GM23338 (cell line): ENCODE data around the gene LEMD1. TPM values are rescaled to one million over a fixed set of nuclear protein-coding genes. Genes with fewer than 3 reads are reported as not detected.

ENCODE experiments used
- ATAC-seq: fragments of 200-7000 bp; cut with Tn5 transposase; 3 replicates; pipeline ENCODE4 v1.9.1; 2020
- DNase-seq: peaks from one replicate; pipeline ENCODE4 v3.0.0-alpha.2; 2015; ENCODE audit warnings: low spot score
- H2AFZ ChIP-seq: fragments of 200-600 bp; sonication (generic); 2 replicates; pipeline ENCODE4 v1.8.0; 2016; ENCODE audit warnings: antibody characterized with exemption, mild to moderate bottlenecking, moderate library complexity
- H3F3A ChIP-seq: fragments of 200-600 bp; sonication (generic); replicated peaks from 2 replicates; pipeline ENCODE4 v1.8.0; 2017; ENCODE audit warnings: antibody characterized with exemption, mixed run types, low read depth
- H3K27ac ChIP-seq: fragments of 200-600 bp; sonication (generic); 2 replicates; pipeline ENCODE4 v1.6.1; 2016; ENCODE audit warnings: low read depth
- H3K27me3 ChIP-seq: fragments of 200-600 bp; sonication (generic); 2 replicates; pipeline ENCODE4 v1.8.0; 2016; ENCODE audit warnings: mild to moderate bottlenecking, mixed run types, moderate library complexity; ENCODE audit not compliant: insufficient read depth
- H3K36me3 ChIP-seq: fragments of 200-600 bp; sonication (generic); 2 replicates; pipeline ENCODE4 v1.8.0; 2016; ENCODE audit warnings: mild to moderate bottlenecking; ENCODE audit not compliant: insufficient read depth
- H3K4me1 ChIP-seq: fragments of 200-600 bp; sonication (generic); 2 replicates; pipeline ENCODE4 v1.8.0; 2016; ENCODE audit warnings: mild to moderate bottlenecking, moderate library complexity; ENCODE audit not compliant: insufficient read depth
- H3K4me2 ChIP-seq: fragments of 200-600 bp; sonication (generic); 2 replicates; pipeline ENCODE4 v1.7.1; 2017; ENCODE audit warnings: mixed run types
- H3K4me3 ChIP-seq: fragments of 200-600 bp; sonication (generic); 2 replicates; pipeline ENCODE4 v1.6.1; 2016; ENCODE audit warnings: mixed run types
- H3K79me2 ChIP-seq: fragments of 200-600 bp; sonication (generic); replicated peaks from 2 replicates; pipeline ENCODE4 v1.8.0; 2017; ENCODE audit warnings: mild to moderate bottlenecking; ENCODE audit not compliant: insufficient read depth
- H3K9me2 ChIP-seq: fragments of 200-600 bp; sonication (generic); 2 replicates; pipeline ENCODE4 v1.8.0; 2017; ENCODE audit not compliant: insufficient read depth
- H4K20me1 ChIP-seq: fragments of 200-600 bp; sonication (generic); replicated peaks from 2 replicates; pipeline ENCODE4 v1.8.0; 2017; ENCODE audit warnings: mild to moderate bottlenecking; ENCODE audit not compliant: insufficient read depth
- H3K27ac Mint-ChIP-seq: 2 replicates; pipeline ENCODE4 v1.8.0; 2020; ENCODE audit warnings: inconsistent platforms, mild to moderate bottlenecking, moderate library complexity, mixed read lengths
- H3K27me3 Mint-ChIP-seq: 3 replicates; pipeline ENCODE4 v1.8.0; 2022; ENCODE audit warnings: low read depth, mild to moderate bottlenecking, moderate library complexity, mixed read lengths, inconsistent platforms; ENCODE audit not compliant: insufficient read depth, poor library complexity
- H3K36me3 Mint-ChIP-seq: 3 replicates; pipeline ENCODE4 v1.8.0; 2021; ENCODE audit warnings: low read depth, mild to moderate bottlenecking, inconsistent platforms, moderate library complexity, mixed read lengths
- H3K4me1 Mint-ChIP-seq: 3 replicates; pipeline ENCODE4 v1.8.0; 2020; ENCODE audit warnings: mild to moderate bottlenecking, inconsistent platforms, mixed read lengths
- H3K4me3 Mint-ChIP-seq: 3 replicates; pipeline ENCODE4 v1.8.0; 2021; ENCODE audit warnings: moderate library complexity, mild to moderate bottlenecking, inconsistent platforms, mixed read lengths
- H3K9me3 Mint-ChIP-seq: 3 replicates; pipeline ENCODE4 v1.8.0; 2020; ENCODE audit warnings: moderate library complexity, mild to moderate bottlenecking, inconsistent platforms, mixed read lengths
- CREB1 ChIP-seq: fragments of 250-450 bp; sonication (Bioruptor Pico); IDR thresholded peaks from 2 replicates; pipeline ENCODE4 v1.5.0; 2020; ENCODE audit warnings: low read depth, mild to moderate bottlenecking, moderate library complexity
- EZH2 ChIP-seq: fragments of 200-600 bp; sonication (generic); IDR thresholded peaks from one replicate; pipeline ENCODE4 v1.8.0; 2017; ENCODE audit warnings: antibody characterized with exemption, mild to moderate bottlenecking, low read depth; ENCODE audit not compliant: unreplicated experiment
- EZH2phosphoT487 ChIP-seq: fragments of 200-600 bp; sonication (generic); IDR thresholded peaks from one replicate; pipeline ENCODE4 v1.8.1; 2018; ENCODE audit warnings: antibody characterized with exemption; ENCODE audit not compliant: unreplicated experiment
- JUNB ChIP-seq: IDR thresholded peaks from one replicate; pipeline ENCODE4 v1.6.1; 2016; ENCODE audit warnings: antibody characterized with exemption; ENCODE audit not compliant: unreplicated experiment
- NANOG ChIP-seq: IDR thresholded peaks from 2 replicates; pipeline ENCODE4 v1.6.1; 2016; ENCODE audit warnings: antibody characterized with exemption, borderline replicate concordance
- POLR2AphosphoS5 ChIP-seq: IDR thresholded peaks from 2 replicates; pipeline ENCODE4 v1.6.1; 2016; ENCODE audit warnings: antibody characterized with exemption, low read depth
- STAT1 ChIP-seq: IDR thresholded peaks from one replicate; pipeline ENCODE4 v1.6.1; 2016; ENCODE audit warnings: antibody characterized with exemption; ENCODE audit not compliant: unreplicated experiment
- ZNF114 ChIP-seq: fragments of 250-450 bp; sonication (Bioruptor Pico); IDR thresholded peaks from 2 replicates; pipeline ENCODE4 v1.5.0; 2020; ENCODE audit warnings: mild to moderate bottlenecking, moderate library complexity
- ZNF331 ChIP-seq: fragments of 250-450 bp; sonication (Bioruptor Pico); IDR thresholded peaks from 2 replicates; pipeline ENCODE4 v1.5.0; 2020; ENCODE audit warnings: low read depth, mild to moderate bottlenecking, moderate library complexity
- polyA plus RNA-seq: library from polyadenylated mRNA; unstranded; fragments of >200 nt; fragmentation: Nextera tagmentation; extraction: Ambion mirVana; gene quantifications from 2 replicates; pipeline ENCODE4 v1.2.1, GENCODE V29; 2016
- total RNA-seq: library from RNA; depleted of rRNA; stranded (reverse); fragments of >200 nt; shearing (Covaris generic); gene quantifications from 2 replicates; pipeline ENCODE4 v1.2.3, GENCODE V29; 2014
- TF ChIP-seq, protein P1 (sequence below), 2 experiments: fragments of 200-600 bp in 1 of 2; sonication (generic) in 1 of 2; conservative IDR thresholded peaks; 2 replicates each; pipeline versions ENCODE4 v1.5.1 to v1.6.1; 2016 to 2017; ENCODE audit warnings: antibody characterized with exemption in 2 of 2, low read depth in 2 of 2, mild to moderate bottlenecking in 2 of 2, moderate library complexity in 1 of 2
- TF ChIP-seq, protein P2 (sequence below): fragments of 250-450 bp; sonication (Bioruptor Pico); IDR thresholded peaks from 2 replicates; pipeline ENCODE4 v1.5.0; 2020; ENCODE audit warnings: mild to moderate bottlenecking, moderate library complexity
- TF ChIP-seq, protein P3 (sequence below): IDR thresholded peaks from one replicate; pipeline ENCODE4 v1.6.1; 2018; ENCODE audit warnings: antibody characterized with exemption; ENCODE audit not compliant: unreplicated experiment
- TF ChIP-seq, protein P4 (sequence below): IDR thresholded peaks from 2 replicates; pipeline ENCODE4 v1.6.1; 2016; ENCODE audit warnings: antibody characterized with exemption

LEMD1 gene
- total and polyA plus RNA-seq, 2 experiments from 2014 or later = 4.7 to 10.7 TPM

DNA sequence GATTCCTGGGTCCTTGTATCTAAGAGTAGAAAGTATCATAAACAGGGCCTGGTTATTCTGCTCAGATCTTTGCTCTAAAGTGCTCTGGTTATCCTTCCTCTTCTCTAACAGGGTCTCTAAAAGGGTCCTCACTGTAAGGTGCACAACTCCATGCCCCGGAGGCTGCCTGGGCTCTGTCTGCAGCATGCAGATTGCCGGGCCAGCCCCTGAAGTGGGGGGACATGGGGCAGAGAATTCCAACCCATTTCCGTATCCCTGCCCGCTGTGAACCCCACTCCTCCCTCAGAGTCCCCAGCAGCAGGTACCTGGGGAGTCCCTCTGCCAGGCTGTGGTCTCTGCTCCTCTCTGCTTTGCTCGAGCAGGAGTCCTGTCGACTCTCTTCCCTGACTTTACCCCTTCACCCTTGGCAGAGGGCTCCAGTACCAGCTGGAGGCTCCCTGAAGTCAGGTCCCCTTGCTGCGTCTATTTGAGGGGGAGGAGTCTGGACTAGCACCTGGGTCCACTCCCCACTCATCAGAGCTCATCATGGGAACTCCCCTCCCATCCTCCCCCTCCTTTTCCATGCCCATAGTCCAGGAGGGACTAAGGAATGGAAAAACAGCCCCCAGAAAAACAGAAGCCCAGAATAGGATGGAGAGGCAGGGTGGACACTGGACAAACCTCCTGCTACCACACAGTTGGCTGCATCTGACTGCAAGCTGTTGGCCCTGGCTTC, 21.9 kb upstream of the LEMD1 start:
- TF ChIP-seq EZH2 (no peak), STAT1 (no peak), NANOG (no peak), EZH2phosphoT487 (no peak), JUNB (no peak), ZNF114 (no peak), ZNF331 (no peak), CREB1 (CRISPR knock-in tag) (no peak), POLR2AphosphoS5 (no peak; the same call in 1 of the 2 replicates)
- TF ChIP-seq, protein P1, sequence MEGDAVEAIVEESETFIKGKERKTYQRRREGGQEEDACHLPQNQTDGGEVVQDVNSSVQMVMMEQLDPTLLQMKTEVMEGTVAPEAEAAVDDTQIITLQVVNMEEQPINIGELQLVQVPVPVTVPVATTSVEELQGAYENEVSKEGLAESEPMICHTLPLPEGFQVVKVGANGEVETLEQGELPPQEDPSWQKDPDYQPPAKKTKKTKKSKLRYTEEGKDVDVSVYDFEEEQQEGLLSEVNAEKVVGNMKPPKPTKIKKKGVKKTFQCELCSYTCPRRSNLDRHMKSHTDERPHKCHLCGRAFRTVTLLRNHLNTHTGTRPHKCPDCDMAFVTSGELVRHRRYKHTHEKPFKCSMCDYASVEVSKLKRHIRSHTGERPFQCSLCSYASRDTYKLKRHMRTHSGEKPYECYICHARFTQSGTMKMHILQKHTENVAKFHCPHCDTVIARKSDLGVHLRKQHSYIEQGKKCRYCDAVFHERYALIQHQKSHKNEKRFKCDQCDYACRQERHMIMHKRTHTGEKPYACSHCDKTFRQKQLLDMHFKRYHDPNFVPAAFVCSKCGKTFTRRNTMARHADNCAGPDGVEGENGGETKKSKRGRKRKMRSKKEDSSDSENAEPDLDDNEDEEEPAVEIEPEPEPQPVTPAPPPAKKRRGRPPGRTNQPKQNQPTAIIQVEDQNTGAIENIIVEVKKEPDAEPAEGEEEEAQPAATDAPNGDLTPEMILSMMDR (conservative IDR thresholded peaks at IDR 0.05; ENCODE audit: low read depth in 2 of 2) = no peak
- TF ChIP-seq, protein P2, sequence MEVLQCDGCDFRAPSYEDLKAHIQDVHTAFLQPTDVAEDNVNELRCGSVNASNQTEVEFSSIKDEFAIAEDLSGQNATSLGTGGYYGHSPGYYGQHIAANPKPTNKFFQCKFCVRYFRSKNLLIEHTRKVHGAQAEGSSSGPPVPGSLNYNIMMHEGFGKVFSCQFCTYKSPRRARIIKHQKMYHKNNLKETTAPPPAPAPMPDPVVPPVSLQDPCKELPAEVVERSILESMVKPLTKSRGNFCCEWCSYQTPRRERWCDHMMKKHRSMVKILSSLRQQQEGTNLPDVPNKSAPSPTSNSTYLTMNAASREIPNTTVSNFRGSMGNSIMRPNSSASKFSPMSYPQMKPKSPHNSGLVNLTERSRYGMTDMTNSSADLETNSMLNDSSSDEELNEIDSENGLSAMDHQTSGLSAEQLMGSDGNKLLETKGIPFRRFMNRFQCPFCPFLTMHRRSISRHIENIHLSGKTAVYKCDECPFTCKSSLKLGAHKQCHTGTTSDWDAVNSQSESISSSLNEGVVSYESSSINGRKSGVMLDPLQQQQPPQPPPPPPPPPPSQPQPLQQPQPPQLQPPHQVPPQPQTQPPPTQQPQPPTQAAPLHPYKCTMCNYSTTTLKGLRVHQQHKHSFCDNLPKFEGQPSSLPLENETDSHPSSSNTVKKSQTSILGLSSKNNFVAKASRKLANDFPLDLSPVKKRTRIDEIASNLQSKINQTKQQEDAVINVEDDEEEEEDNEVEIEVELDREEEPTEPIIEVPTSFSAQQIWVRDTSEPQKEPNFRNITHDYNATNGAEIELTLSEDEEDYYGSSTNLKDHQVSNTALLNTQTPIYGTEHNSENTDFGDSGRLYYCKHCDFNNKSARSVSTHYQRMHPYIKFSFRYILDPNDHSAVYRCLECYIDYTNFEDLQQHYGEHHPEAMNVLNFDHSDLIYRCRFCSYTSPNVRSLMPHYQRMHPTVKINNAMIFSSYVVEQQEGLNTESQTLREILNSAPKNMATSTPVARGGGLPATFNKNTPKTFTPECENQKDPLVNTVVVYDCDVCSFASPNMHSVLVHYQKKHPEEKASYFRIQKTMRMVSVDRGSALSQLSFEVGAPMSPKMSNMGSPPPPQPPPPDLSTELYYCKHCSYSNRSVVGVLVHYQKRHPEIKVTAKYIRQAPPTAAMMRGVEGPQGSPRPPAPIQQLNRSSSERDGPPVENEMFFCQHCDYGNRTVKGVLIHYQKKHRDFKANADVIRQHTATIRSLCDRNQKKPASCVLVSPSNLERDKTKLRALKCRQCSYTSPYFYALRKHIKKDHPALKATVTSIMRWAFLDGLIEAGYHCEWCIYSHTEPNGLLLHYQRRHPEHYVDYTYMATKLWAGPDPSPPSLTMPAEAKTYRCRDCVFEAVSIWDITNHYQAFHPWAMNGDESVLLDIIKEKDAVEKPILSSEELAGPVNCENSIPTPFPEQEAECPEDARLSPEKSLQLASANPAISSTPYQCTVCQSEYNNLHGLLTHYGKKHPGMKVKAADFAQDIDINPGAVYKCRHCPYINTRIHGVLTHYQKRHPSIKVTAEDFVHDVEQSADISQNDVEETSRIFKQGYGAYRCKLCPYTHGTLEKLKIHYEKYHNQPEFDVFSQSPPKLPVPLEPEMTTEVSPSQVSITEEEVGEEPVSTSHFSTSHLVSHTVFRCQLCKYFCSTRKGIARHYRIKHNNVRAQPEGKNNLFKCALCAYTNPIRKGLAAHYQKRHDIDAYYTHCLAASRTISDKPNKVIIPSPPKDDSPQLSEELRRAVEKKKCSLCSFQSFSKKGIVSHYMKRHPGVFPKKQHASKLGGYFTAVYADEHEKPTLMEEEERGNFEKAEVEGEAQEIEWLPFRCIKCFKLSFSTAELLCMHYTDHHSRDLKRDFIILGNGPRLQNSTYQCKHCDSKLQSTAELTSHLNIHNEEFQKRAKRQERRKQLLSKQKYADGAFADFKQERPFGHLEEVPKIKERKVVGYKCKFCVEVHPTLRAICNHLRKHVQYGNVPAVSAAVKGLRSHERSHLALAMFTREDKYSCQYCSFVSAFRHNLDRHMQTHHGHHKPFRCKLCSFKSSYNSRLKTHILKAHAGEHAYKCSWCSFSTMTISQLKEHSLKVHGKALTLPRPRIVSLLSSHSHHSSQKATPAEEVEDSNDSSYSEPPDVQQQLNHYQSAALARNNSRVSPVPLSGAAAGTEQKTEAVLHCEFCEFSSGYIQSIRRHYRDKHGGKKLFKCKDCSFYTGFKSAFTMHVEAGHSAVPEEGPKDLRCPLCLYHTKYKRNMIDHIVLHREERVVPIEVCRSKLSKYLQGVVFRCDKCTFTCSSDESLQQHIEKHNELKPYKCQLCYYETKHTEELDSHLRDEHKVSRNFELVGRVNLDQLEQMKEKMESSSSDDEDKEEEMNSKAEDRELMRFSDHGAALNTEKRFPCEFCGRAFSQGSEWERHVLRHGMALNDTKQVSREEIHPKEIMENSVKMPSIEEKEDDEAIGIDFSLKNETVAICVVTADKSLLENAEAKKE (CRISPR knock-in tag) = no peak
- TF ChIP-seq, protein P3, sequence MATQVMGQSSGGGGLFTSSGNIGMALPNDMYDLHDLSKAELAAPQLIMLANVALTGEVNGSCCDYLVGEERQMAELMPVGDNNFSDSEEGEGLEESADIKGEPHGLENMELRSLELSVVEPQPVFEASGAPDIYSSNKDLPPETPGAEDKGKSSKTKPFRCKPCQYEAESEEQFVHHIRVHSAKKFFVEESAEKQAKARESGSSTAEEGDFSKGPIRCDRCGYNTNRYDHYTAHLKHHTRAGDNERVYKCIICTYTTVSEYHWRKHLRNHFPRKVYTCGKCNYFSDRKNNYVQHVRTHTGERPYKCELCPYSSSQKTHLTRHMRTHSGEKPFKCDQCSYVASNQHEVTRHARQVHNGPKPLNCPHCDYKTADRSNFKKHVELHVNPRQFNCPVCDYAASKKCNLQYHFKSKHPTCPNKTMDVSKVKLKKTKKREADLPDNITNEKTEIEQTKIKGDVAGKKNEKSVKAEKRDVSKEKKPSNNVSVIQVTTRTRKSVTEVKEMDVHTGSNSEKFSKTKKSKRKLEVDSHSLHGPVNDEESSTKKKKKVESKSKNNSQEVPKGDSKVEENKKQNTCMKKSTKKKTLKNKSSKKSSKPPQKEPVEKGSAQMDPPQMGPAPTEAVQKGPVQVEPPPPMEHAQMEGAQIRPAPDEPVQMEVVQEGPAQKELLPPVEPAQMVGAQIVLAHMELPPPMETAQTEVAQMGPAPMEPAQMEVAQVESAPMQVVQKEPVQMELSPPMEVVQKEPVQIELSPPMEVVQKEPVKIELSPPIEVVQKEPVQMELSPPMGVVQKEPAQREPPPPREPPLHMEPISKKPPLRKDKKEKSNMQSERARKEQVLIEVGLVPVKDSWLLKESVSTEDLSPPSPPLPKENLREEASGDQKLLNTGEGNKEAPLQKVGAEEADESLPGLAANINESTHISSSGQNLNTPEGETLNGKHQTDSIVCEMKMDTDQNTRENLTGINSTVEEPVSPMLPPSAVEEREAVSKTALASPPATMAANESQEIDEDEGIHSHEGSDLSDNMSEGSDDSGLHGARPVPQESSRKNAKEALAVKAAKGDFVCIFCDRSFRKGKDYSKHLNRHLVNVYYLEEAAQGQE = no peak
- TF ChIP-seq, protein P4, sequence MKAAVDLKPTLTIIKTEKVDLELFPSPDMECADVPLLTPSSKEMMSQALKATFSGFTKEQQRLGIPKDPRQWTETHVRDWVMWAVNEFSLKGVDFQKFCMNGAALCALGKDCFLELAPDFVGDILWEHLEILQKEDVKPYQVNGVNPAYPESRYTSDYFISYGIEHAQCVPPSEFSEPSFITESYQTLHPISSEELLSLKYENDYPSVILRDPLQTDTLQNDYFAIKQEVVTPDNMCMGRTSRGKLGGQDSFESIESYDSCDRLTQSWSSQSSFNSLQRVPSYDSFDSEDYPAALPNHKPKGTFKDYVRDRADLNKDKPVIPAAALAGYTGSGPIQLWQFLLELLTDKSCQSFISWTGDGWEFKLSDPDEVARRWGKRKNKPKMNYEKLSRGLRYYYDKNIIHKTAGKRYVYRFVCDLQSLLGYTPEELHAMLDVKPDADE = no peak
- Histone ChIP-seq H4K20me1 (0 out of 2 replicates have a peak, but pooled peaks cover 4% of the 10 kb centered on the region), H3K36me3 (no peaks in the 10 kb centered on the region), H3F3A (peaks cover 40% of the 10 kb centered on the region), H3K27me3 (peaks cover 5% of the 10 kb centered on the region; the same call in 1 of the 2 replicates), H3K79me2 (no peaks in the 10 kb centered on the region; the same call in 1 of the 2 replicates), H3K4me2 (peak overlapping the region; percentile 77), H3K27ac (0 out of 2 replicates have a peak overlapping the region, but pooled peaks have one; percentile 97), H2AFZ (no peak overlapping the region), H3K9me2 (no peaks in the 10 kb centered on the region), H3K4me3 (peak overlapping the region; percentile 46; the same call in 1 of the 2 replicates), H3K4me1 (peaks cover 86% of the 10 kb centered on the region)
- ATAC-seq (no peak), DNase-seq (no peak)
- H3K9me3 Mint-ChIP-seq = no peaks in the 10 kb centered on the region
- H3K27me3 Mint-ChIP-seq = peaks cover 61% of the 10 kb centered on the region
- peaks cover 96% of the 10 kb centered on the region for H3K4me1 Mint-ChIP-seq
- H3K4me3 Mint-ChIP-seq = peak overlapping the region; percentile 54
- peak overlapping the region; percentile 89 for H3K27ac Mint-ChIP-seq
- peaks cover 23% of the 10 kb centered on the region for H3K36me3 Mint-ChIP-seq
